K562 (cell line): ENCODE measurements around the gene PBX1. TPM values are rescaled to one million over a fixed set of nuclear protein-coding genes. Genes with fewer than 3 reads are reported as not detected.

Experiments used
- ATAC-seq: fragments of 200-7000 bp; cut with Tn5 transposase; 3 replicates; pipeline ENCODE4 v1.9.1; 2020; ENCODE audit warnings: moderate library complexity
- BruUV-seq: library from RNA; stranded (reverse); fragments of 400-500 nt; replicated peaks from 2 replicates; lab custom pipeline; 2021; lab: Mats Ljungman, UMichigan
- CTCF ChIA-PET: fragments of 300-600 bp; formaldehyde crosslinking; extraction: SDS; loops from one replicate; lab custom pipeline; 2021; ENCODE audit warnings: low intra/inter-chr PET ratio; lab: Yijun Ruan, JAX
- POLR2A ChIA-PET: fragments of 300-600, 350-650 bp; sonication (Branson Sonifier 250); formaldehyde crosslinking; extraction: SDS; loops from one replicate; lab custom pipeline; 2021; ENCODE audit warnings: antibody characterized with exemption, inconsistent platforms; lab: Yijun Ruan, JAX
- DNase-seq, 4 experiments: peaks; one replicate each; pipeline versions ENCODE4 v3.0.0 to v3.0.0-alpha.2; 2011 to 2018; ENCODE audit warnings: low spot score in 3 of 4, mixed read lengths in 3 of 4; ENCODE audit errors: extremely low read depth in 1 of 4
- FAIRE-seq: peaks from 2 replicates; lab custom pipeline; 2011; peaks lifted over from hg19 to GRCh38; lab: Jason Lieb, UNC
- H2AFZ ChIP-seq: 2 replicates; pipeline ENCODE4 v1.6.0; 2011; ENCODE audit warnings: low read depth, low read length, control low read depth, inconsistent platforms
- H3K27ac ChIP-seq: fragments of 200-600 bp; 3 replicates; pipeline ENCODE4 v1.8.0; 2011; ENCODE audit warnings: low read depth, mild to moderate bottlenecking, control low read depth, inconsistent platforms, low read length, moderate library complexity, mixed read lengths; ENCODE audit errors: extremely low read depth
- H3K27me3 ChIP-seq, 2 experiments: fragments of 300-600 bp in 1 of 2; 2 replicates in 1 of 2; 3 replicates in 1 of 2; pipeline versions ENCODE4 v1.6.0 to v1.8.0; 2011; ENCODE audit warnings: inconsistent platforms in 2 of 2, low read length in 2 of 2, mild to moderate bottlenecking in 1 of 2, mixed read lengths in 1 of 2, moderate library complexity in 1 of 2; ENCODE audit not compliant: control insufficient read depth in 2 of 2, insufficient read depth in 2 of 2
- H3K36me3 ChIP-seq: fragments of 300-600 bp; 3 replicates; pipeline ENCODE4 v1.8.0; 2011; ENCODE audit warnings: mild to moderate bottlenecking, low read length, inconsistent platforms; ENCODE audit not compliant: control insufficient read depth, insufficient read depth
- H3K4me1 ChIP-seq, 2 experiments: fragments of 200-600 bp in 1 of 2; replicated peaks in 1 of 2; 2 replicates in 1 of 2; 3 replicates in 1 of 2; pipeline versions ENCODE4 v1.5.1 to v1.8.0; 2011; ENCODE audit warnings: inconsistent platforms in 2 of 2, low read length in 2 of 2, mild to moderate bottlenecking in 1 of 2, mixed read lengths in 1 of 2, moderate library complexity in 1 of 2; ENCODE audit not compliant: control insufficient read depth in 2 of 2, insufficient read depth in 2 of 2
- H3K4me2 ChIP-seq: 2 replicates; pipeline ENCODE4 v1.6.1; 2011; ENCODE audit warnings: low read length, control low read depth, inconsistent platforms, mixed read lengths; ENCODE audit not compliant: insufficient read depth
- H3K4me3 ChIP-seq: fragments of 200-600 bp; sonication (generic), shearing (Covaris generic); 2 replicates; pipeline ENCODE4 v1.5.1; 2016; ENCODE audit warnings: control low read depth, inconsistent platforms
- H3K79me2 ChIP-seq: fragments of 200-600 bp; 3 replicates; pipeline ENCODE4 v1.8.0; 2011; ENCODE audit warnings: low read length, inconsistent platforms; ENCODE audit not compliant: control insufficient read depth, insufficient read depth
- H3K9ac ChIP-seq, 2 experiments: 2 replicates each; pipeline versions ENCODE4 v1.6.0 to v1.6.1; 2011; ENCODE audit warnings: low read depth in 2 of 2, low read length in 2 of 2, control low read depth in 1 of 2, inconsistent platforms in 1 of 2, mild to moderate bottlenecking in 1 of 2, mixed read lengths in 1 of 2; ENCODE audit not compliant: insufficient read depth in 1 of 2
- H3K9me1 ChIP-seq: one replicate; pipeline ENCODE4 v1.6.0; 2011; ENCODE audit warnings: inconsistent platforms, mild to moderate bottlenecking, low read length, moderate library complexity; ENCODE audit not compliant: control insufficient read depth, insufficient read depth
- H3K9me3 ChIP-seq: replicated peaks from 2 replicates; pipeline ENCODE4 v1.5.1; 2011; ENCODE audit warnings: low read depth, low read length, inconsistent platforms; ENCODE audit not compliant: control insufficient read depth, insufficient read depth
- H4K20me1 ChIP-seq: replicated peaks from 2 replicates; pipeline ENCODE4 v1.6.1; 2011; ENCODE audit warnings: low read length, inconsistent platforms, mixed read lengths; ENCODE audit not compliant: control insufficient read depth, insufficient read depth
- BRCA1 ChIP-seq, 2 experiments: fragments of 450-650 bp in 1 of 2; sonication (generic) in 1 of 2; formaldehyde crosslinking in 1 of 2; IDR thresholded peaks; 2 replicates each; pipeline versions ENCODE4 v1.5.0 to v1.6.1; 2017 to 2020; ENCODE audit warnings: mild to moderate bottlenecking in 1 of 2, missing genetic modification reagents in 1 of 2
- HDGF ChIP-seq: fragments of 450-650 bp; IDR thresholded peaks from 2 replicates; pipeline ENCODE4 v1.6.1; 2016
- TBL1XR1 ChIP-seq, 2 experiments: IDR thresholded peaks; 2 replicates each; pipeline ENCODE4 v1.6.1; 2012; ENCODE audit warnings: improper control_type of control experiment in 2 of 2, low read length in 2 of 2, mild to moderate bottlenecking in 1 of 2
- ZC3H11A ChIP-seq: IDR thresholded peaks from 2 replicates; pipeline ENCODE4 v1.6.1; 2012; ENCODE audit warnings: low read depth, low read length, improper control_type of control experiment
- WGBS: fragments of 100-300 bp; shearing (Covaris generic); methylation state at CpG from one replicate; pipeline ENCODE4 v1.1.6; 2016; ENCODE audit warnings: low coverage, mixed read lengths; ENCODE audit not compliant: insufficient coverage; ENCODE audit errors: missing lambda C conversion rate; 5-methylcytosine and 5-hydroxymethylcytosine counted together
- in situ Hi-C: fragments of 300-500 bp; cut with MboI; formaldehyde crosslinking; loops from 4 replicates; pipeline ENCODE4 v1.15.0; 2018; ENCODE audit warnings: inconsistent platforms, mixed read lengths
- intact Hi-C: fragments of 100-400 bp; cut with micrococcal nuclease; formaldehyde crosslinking; loops from 2 replicates; pipeline ENCODE4 v1.14.2; 2022
- polyA plus RNA-seq, 8 experiments: library from polyadenylated mRNA; depleted of rRNA in 4 of 8; stranded (reverse) in 5 of 8; unstranded in 3 of 8; fragments of >200 nt; fragmentation: Nextera tagmentation in 2 of 8; fragmentation: Illumina TruSeq in 1 of 8; extraction: Ambion mirVana in 2 of 8; extraction: Trizol in 1 of 8; gene quantifications; 2 replicates each; pipeline versions ENCODE4 v1.2.1 to v1.2.3, GENCODE V29; 2011 to 2014; ENCODE audit warnings: inconsistent platforms in 1 of 8, missing spikeins in 1 of 8
- total RNA-seq, 7 experiments: library from RNA; depleted of rRNA in 6 of 7; stranded (reverse); fragments of >200 nt in 6 of 7; fragmentation: Illumina TruSeq in 2 of 7; extraction: Trizol in 2 of 7; gene quantifications; 2 replicates each; pipeline versions ENCODE4 v1.2.1 to v1.2.3, GENCODE V29; 2011 to 2021; ENCODE audit warnings: low replicate concordance in 1 of 7
- TF ChIP-seq, protein P1 (sequence below): sonication (generic); formaldehyde crosslinking; IDR thresholded peaks from 2 replicates; pipeline ENCODE4 v1.8.1; 2023; ENCODE audit warnings: missing genetic modification reagents, mild to moderate bottlenecking, borderline replicate concordance

PBX1 gene
- total and polyA plus RNA-seq, 9 of the 15 experiments (the other 6 are each of a cell fraction or from before 2014, with no cell fraction given), result 0.03 to 0.62 (median 0.17) TPM

DNA sequence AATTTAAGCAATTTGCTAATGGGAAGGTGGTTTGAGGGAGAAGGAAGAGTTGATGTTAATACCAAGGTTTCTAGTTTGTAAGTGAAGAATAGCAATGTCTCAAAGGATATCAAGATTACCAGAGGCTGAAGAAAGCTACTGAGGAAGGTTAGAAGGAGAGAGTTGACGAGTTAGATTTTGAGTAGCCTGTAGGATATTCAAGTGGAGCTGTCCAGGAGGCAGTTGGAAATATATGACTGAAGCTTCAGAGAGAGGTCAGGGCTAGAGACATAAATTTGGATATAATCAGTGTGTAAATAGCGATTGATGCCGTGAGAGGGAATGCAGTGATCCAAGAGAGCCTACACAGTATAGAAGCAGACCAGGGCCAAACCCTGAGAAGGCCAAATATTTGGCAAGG is 48.4 kb downstream of the PBX1 start:
- ChIA-PET POLR2A (no interaction called here), CTCF (no interaction called here)
- Histone ChIP-seq H3K4me1 (no peaks in the 10 kb centered on the region), H2AFZ (no peak overlapping the region), H3K27ac (no peak overlapping the region), H3K79me2 (no peaks in the 10 kb centered on the region), H3K9me3 (no peaks in the 10 kb centered on the region), H4K20me1 (no peaks in the 10 kb centered on the region), H3K9me1 (no peaks in the 10 kb centered on the region), H3K36me3 (no peaks in the 10 kb centered on the region), H3K4me3 (no peak overlapping the region), H3K27me3 (peaks cover 0 to 10% of the 10 kb centered on the region in 2 experiments; a peak in 3 of 5 replicates), H3K9ac (no peak overlapping the region), H3K4me2 (no peak overlapping the region)
- WGBS, result 0% methylated on average over 3 of the region's 3 CpGs
- ATAC-seq (no peak), DNase-seq (no peak), FAIRE-seq (no peak)
- in situ Hi-C loops (no loop called here), intact Hi-C loops (no loop called here)
- TF ChIP-seq, protein P1, sequence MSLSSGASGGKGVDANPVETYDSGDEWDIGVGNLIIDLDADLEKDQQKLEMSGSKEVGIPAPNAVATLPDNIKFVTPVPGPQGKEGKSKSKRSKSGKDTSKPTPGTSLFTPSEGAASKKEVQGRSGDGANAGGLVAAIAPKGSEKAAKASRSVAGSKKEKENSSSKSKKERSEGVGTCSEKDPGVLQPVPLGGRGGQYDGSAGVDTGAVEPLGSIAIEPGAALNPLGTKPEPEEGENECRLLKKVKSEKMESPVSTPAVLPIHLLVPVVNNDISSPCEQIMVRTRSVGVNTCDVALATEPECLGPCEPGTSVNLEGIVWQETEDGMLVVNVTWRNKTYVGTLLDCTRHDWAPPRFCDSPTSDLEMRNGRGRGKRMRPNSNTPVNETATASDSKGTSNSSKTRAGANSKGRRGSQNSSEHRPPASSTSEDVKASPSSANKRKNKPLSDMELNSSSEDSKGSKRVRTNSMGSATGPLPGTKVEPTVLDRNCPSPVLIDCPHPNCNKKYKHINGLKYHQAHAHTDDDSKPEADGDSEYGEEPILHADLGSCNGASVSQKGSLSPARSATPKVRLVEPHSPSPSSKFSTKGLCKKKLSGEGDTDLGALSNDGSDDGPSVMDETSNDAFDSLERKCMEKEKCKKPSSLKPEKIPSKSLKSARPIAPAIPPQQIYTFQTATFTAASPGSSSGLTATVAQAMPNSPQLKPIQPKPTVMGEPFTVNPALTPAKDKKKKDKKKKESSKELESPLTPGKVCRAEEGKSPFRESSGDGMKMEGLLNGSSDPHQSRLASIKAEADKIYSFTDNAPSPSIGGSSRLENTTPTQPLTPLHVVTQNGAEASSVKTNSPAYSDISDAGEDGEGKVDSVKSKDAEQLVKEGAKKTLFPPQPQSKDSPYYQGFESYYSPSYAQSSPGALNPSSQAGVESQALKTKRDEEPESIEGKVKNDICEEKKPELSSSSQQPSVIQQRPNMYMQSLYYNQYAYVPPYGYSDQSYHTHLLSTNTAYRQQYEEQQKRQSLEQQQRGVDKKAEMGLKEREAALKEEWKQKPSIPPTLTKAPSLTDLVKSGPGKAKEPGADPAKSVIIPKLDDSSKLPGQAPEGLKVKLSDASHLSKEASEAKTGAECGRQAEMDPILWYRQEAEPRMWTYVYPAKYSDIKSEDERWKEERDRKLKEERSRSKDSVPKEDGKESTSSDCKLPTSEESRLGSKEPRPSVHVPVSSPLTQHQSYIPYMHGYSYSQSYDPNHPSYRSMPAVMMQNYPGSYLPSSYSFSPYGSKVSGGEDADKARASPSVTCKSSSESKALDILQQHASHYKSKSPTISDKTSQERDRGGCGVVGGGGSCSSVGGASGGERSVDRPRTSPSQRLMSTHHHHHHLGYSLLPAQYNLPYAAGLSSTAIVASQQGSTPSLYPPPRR (CRISPR knock-in tag), result no peak
- no peak for TF ChIP-seq TBL1XR1 (IDR thresholded peaks at IDR 0.05; ENCODE audit: low read length in 2 of 2)
- no peak for TF ChIP-seq HDGF
- TF ChIP-seq ZC3H11A, result no peak
- TF ChIP-seq BRCA1 (IDR thresholded peaks at IDR 0.05), result no peak
- no peak for TF ChIP-seq BRCA1 (CRISPR knock-in tag; IDR thresholded peaks at IDR 0.05)
- no TSS peak for BruUV-seq
